ENCODE results near the gene ADAM10. TPM values are rescaled to one million over a fixed set of nuclear protein-coding genes. Genes with fewer than 3 reads are reported as not detected.

The ADAM10 gene
- total and polyA plus RNA-seq, 2 of the 4 experiments (the other 2 are of a cell fraction) = 110 to 185 TPM

GRCh38 chr15:58715266-58715917 is 34.1 kb downstream of the ADAM10 start:
- Histone ChIP-seq H2BK15ac (ENCODE audit: low read depth, low read length) (no peak overlapping the region), H4K5ac (ENCODE audit: low read depth, low read length) (no peak overlapping the region), H2BK120ac (ENCODE audit: low read depth, low read length) (no peak overlapping the region), H4K20me1 (ENCODE audit: insufficient read depth, low read length) (peaks cover 17% of the 10 kb centered on the region; the same call in 1 of the 2 replicates), H3K4me1 (ENCODE audit: control insufficient read depth, insufficient read depth, low read length) (no peaks in the 10 kb centered on the region; the same call in 1 of the 2 replicates), H3K36me3 (ENCODE audit: control insufficient read depth, insufficient read depth, low read length) (peaks cover 7% of the 10 kb centered on the region), H3K23ac (ENCODE audit: low read depth, low read length) (no peak overlapping the region), H3K9me3 (ENCODE audit: control insufficient read depth, insufficient read depth, low read length) (no peaks in the 10 kb centered on the region), H2AK9ac (replicated peaks; ENCODE audit: low read depth, low read length, poor library complexity) (no peak overlapping the region), H2AK5ac (ENCODE audit: low read depth, low read length) (no peak overlapping the region), H2AFZ (replicated peaks; ENCODE audit: low read length, poor library complexity) (no peak overlapping the region), H3K27ac (ENCODE audit: insufficient read depth, low read length) (no peak overlapping the region), H3K4me2 (ENCODE audit: low read depth, low read length) (no peak overlapping the region), H4K8ac (ENCODE audit: low read depth in 2 of 2, low read length in 2 of 2) (no peak overlapping the region), H3K27me3 (ENCODE audit: control insufficient read depth, insufficient read depth, low read length) (no peaks in the 10 kb centered on the region), H3K4ac (ENCODE audit: low read depth, low read length) (no peak overlapping the region), H3K9me1 (ENCODE audit: insufficient read depth, low read length) (no peaks in the 10 kb centered on the region), H3K18ac (ENCODE audit: low read depth, low read length) (no peak overlapping the region), H4K91ac (ENCODE audit: insufficient read depth, low read depth, low read length) (no peak overlapping the region), H3K9ac (ENCODE audit: low read depth, low read length) (no peak overlapping the region), H3K56ac (ENCODE audit: extremely low read depth, insufficient read depth, low read length) (no peak overlapping the region), H3K79me1 (ENCODE audit: low read depth in 1 of 2, low read length in 2 of 2) (peaks cover 20 to 49% of the 10 kb centered on the region in 2 experiments), H3K14ac (replicated peaks; ENCODE audit: low read depth, low read length) (no peak overlapping the region), H3K4me3 (ENCODE audit: insufficient read depth, low read depth, low read length) (no peak overlapping the region), H2BK20ac (ENCODE audit: low read depth, low read length) (no peak overlapping the region), H2BK5ac (ENCODE audit: low read depth, low read length, poor library complexity, severe bottlenecking) (no peak overlapping the region)
- ATAC-seq (ENCODE audit: low read depth) = no peak
- ChIA-PET CTCF (no interaction called here), POLR2A (ENCODE audit: unreplicated experiment) (no interaction called here)
- no TSS peak for BruUV-seq (replicated peaks)
- no peak for TF ChIP-seq POLR2A (IDR thresholded peaks at IDR 0.05; ENCODE audit: low read depth, low read length)
- TF ChIP-seq FOS (IDR thresholded peaks at IDR 0.05; ENCODE audit: low read depth, low read length) = no peak
- no peak for TF ChIP-seq RAD21 (IDR thresholded peaks at IDR 0.05; ENCODE audit: low read length)
- TF ChIP-seq BHLHE40 (IDR thresholded peaks at IDR 0.05; ENCODE audit: low read depth, low read length) = no peak
- TF ChIP-seq USF2 (IDR thresholded peaks at IDR 0.05; ENCODE audit: low read depth, low read length) = no peak
- dilution Hi-C loops (cut with HindIII; ENCODE audit: low sequenced_read_pairs, unreplicated experiment) = no loop called here
- in situ Hi-C loops (cut with MboI; ENCODE audit: low sequenced_read_pairs) = no loop called here
- no peak for DNase-seq
- WGBS, 2 experiments (ENCODE audit: extremely low coverage in 2 of 2, insufficient read length in 1 of 2) = no CpG with 5 or more reads among the region's 3 CpGs
- intact Hi-C loops (cut with micrococcal nuclease) = loop anchor here (5.0 kb wide), 1 partner anchor 38 kb away; no protein-coding TSS in a partner anchor
